Adrenal gland (tissue), 5 donors: ENCODE results near the gene ENTPD5.

Experiments used
- CTCF ChIP-seq, 6 experiments: fragments of 450-650 bp in 4 of 6; fragments of 200-600 bp in 2 of 6; sonication (generic) in 1 of 6; IDR thresholded peaks; 1 replicate in 5 of 6; 2 replicates in 1 of 6; pipeline versions ENCODE4 v1.5.1 to v1.8.0; 2016 to 2021; ENCODE audit warnings: antibody characterized with exemption in 6 of 6, mild to moderate bottlenecking in 2 of 6, moderate library complexity in 1 of 6
- POLR2A ChIP-seq, 2 donors: fragments of 450-650 bp; IDR thresholded peaks; one replicate each; pipeline ENCODE4 v1.6.1; 2017; ENCODE audit warnings: antibody characterized with exemption in 2 of 2, mild to moderate bottlenecking in 2 of 2, moderate library complexity in 1 of 2
- donor health status: DM: no; HTN: no; CAD: no.

GRCh38 chr14:74064426-74064825 is 45.3 kb upstream of the ENTPD5 start:
- TF ChIP-seq CTCF (IDR thresholded peaks at IDR 0.05) (no peak), POLR2A (IDR thresholded peaks at IDR 0.05) (no peak)
